Large intestine (tissue), 3 donors: ENCODE data around the gene MRTO4. TPM values are rescaled to one million over a fixed set of nuclear protein-coding genes. Genes with fewer than 3 reads are reported as not detected.
"Not testable (repeated sequence)": the region's sequence is repeated elsewhere in the genome, so short reads cannot be mapped to it uniquely, and the experiment has no call there.

Experiments
- DNase-seq, 2 donors: peaks; one replicate each; pipeline versions ENCODE4 v3.0.0 to v3.0.0-alpha.2; 2013
- H3K27ac ChIP-seq: one replicate; pipeline ENCODE4 v1.5.1; 2013; ENCODE audit warnings: low read length
- H3K27me3 ChIP-seq: 2 replicates; pipeline ENCODE4 v1.6.1; 2013; ENCODE audit warnings: low read length; ENCODE audit not compliant: control insufficient read depth, insufficient read depth
- H3K36me3 ChIP-seq: 2 replicates; pipeline ENCODE4 v1.6.1; 2013; ENCODE audit warnings: low read length; ENCODE audit not compliant: control insufficient read depth, insufficient read depth
- H3K4me1 ChIP-seq: one replicate; pipeline ENCODE4 v1.6.1; 2013; ENCODE audit warnings: low read length; ENCODE audit not compliant: control insufficient read depth, insufficient read depth
- H3K4me3 ChIP-seq: one replicate; pipeline ENCODE4 v1.5.1; 2013; ENCODE audit warnings: low read length
- H3K9me3 ChIP-seq: one replicate; pipeline ENCODE4 v1.6.1; 2013; ENCODE audit warnings: mild to moderate bottlenecking, low read depth, low read length, moderate library complexity; ENCODE audit not compliant: control insufficient read depth
- WGBS: methylation state at CpG from one replicate; pipeline ENCODE4 v1.1.5; 2013; ENCODE audit warnings: low lambda C conversion rate; ENCODE audit not compliant: insufficient coverage; 5-methylcytosine and 5-hydroxymethylcytosine counted together
- polyA plus RNA-seq: library from polyadenylated mRNA; unstranded; fragments of 120-200 nt; gene quantifications from one replicate; pipeline ENCODE4 v1.2.1, GENCODE V29; 2013

Gene MRTO4
- polyA plus RNA-seq, 1 donor: 27.4 TPM

DNA sequence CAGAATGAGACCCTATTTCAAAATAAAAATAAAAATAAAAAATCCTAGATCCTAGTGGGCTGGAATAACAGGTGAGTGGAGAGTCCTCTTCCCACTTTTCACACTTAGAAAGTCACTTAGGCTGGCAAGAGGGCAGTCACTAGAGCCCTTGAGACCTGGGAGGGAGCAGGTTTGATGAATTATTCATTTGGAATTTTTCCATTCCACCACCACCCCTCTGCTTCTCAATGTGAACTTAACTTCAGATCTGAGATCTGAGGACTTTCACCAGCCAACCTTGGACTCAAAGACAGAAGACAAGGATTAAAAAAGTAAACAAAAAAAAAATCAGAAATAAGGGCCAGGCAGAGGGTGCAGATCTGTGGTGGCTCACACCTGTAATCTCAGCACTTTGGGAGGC, 20.5 kb downstream of the MRTO4 start:
- Histone ChIP-seq H3K27me3 (peaks cover 3% of the 10 kb centered on the region), H3K9me3 (no peaks in the 10 kb centered on the region), H3K4me3 (no peak overlapping the region), H3K36me3 (peaks cover 12% of the 10 kb centered on the region), H3K4me1 (peaks cover 18% of the 10 kb centered on the region), H3K27ac (no peak overlapping the region)
- peak in 1 of 2 donors; percentile 29 for DNase-seq

DNA sequence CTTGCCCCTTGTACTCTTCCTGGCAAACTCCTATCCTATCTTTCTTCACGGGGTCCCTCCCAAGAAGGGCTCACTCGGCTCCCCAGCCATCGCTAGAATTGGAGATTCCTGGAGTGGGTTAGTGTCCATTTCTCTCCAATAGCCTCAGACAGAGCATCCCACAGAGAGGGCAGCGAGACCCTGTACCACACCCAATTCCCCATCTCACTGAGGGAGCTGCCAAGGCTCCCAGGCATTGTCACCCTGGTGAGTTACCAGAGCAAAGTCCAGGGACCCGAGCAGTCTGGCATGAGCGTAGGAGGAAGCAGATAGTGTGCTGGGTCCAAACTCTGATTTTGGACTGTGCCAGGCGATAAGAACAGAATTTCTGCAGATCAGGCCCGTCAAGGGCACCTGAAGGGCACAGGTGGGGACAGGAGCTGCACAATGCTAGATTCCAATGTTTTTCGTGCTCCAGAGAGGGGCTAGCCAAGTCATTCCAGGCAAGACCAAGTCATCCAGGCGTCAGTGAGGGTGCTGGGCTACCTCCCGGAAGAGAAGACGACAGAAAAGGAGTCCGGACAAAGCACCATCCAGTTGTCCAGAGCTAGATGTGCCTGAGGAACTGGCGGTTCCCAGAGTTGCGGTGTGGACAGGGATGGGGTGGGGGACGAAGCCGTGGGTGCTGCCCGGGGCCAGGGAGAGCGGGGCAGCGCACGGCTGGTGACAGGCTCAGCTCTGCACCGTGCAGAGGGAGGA, 21.7 kb downstream of the MRTO4 start:
- WGBS: no CpG with 5 or more reads among the region's 22 CpGs
- Histone ChIP-seq H3K27me3 (peaks cover 3% of the 10 kb centered on the region), H3K27ac (peak overlapping the region; percentile 74), H3K4me3 (peak overlapping the region; percentile 62), H3K4me1 (peaks cover 18% of the 10 kb centered on the region), H3K9me3 (no peaks in the 10 kb centered on the region), H3K36me3 (peaks cover 11% of the 10 kb centered on the region)
- peak; percentile 55 to 79 for DNase-seq

DNA sequence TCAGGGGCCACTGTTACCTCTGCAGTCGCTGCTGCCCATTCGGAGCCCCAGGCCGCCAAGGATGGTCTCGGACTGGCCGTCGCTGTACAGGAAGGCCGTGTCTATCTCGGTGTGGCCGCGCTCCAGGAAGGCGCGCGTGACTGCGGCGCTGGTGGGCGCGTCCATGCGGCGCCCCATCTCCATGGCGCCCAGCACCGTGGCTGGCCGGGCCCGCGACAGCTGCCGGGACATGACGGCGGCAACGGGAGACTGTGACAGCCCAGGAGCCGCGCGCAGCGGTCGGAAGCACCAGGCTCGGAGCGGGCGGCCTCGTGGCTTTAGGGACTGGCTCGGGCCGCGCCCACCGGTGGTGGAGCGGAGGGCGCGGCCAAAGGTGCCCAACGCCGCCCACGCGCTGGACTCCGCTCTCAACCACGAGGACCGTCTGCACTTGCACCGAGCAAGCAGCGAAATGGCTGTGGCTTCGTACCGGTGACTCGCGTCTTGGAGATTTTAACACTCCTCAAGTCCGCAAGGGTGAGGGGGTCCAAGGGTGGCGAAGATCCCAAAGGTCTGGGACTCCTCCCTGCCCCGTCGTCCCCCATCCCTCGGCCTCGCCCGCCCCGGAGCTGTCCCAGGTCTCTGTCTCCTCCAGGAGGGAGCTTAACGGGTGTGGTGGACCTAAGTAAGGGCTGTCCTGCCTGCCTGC, 22.4 kb downstream of the MRTO4 start:
- WGBS: no CpG with 5 or more reads among the region's 66 CpGs
- H3K36me3 ChIP-seq, H3K27me3 ChIP-seq, H3K9me3 ChIP-seq: not testable (repeated sequence)
- Histone ChIP-seq H3K27ac (peak overlapping the region; percentile 98), H3K4me3 (peak overlapping the region; percentile 62), H3K4me1 (peaks cover 18% of the 10 kb centered on the region)
- peak; percentile 68 to 86 for DNase-seq

DNA sequence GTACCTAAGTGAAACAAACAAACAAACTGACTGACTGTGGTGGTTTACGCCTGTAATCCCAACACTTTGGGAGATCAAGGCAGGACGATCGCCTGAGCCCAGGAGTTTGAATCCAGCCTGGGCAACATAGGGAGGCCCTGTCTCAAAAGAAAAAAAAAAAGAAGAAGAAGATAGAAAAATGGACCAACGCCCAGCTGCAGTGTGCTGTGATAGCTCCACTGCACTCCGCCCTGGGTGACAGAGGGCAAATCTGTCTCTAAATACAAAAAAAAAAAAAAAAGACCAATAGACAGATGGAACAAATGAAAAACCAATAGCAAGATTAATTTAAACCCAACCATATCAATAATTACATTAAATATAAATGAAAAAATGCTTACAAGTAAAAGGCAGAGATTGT, 23.0 kb downstream of the MRTO4 start:
- peaks cover 18% of the 10 kb centered on the region for H3K4me1 ChIP-seq
- DNase-seq: peak; percentile 53 to 80
- no CpG with 5 or more reads among the region's 5 CpGs for WGBS
- peak overlapping the region; percentile 98 for H3K27ac ChIP-seq
- H3K36me3 ChIP-seq: peaks cover under 1% of the 10 kb centered on the region
- peaks cover 3% of the 10 kb centered on the region for H3K27me3 ChIP-seq
- H3K9me3 ChIP-seq: no peaks in the 10 kb centered on the region
- peak overlapping the region; percentile 55 for H3K4me3 ChIP-seq

DNA sequence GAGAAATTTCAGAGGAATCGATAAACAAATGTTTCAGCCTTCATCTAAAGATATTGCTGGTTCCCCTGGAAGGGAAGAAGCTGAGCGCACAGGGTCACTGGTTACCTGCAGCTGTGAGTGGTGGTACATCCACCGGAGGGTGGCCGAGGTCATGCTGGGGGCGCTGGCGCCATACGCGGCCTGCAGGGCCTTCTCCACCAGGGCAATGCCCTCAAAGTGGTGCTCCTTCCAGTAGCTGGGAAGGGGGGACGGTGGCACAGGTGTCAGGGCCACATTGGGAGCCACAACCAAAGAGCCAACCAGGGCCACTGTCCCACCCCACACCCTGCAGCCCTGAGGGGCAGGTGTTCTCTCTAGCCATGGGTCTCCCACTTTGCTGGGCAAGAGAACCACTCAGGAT, 32.3 kb downstream of the MRTO4 start:
- H3K4me3 ChIP-seq: no peak overlapping the region
- no CpG with 5 or more reads among the region's 9 CpGs for whole genome bisulfite sequencing
- H3K27me3 ChIP-seq: peaks cover 2% of the 10 kb centered on the region
- peaks cover 16% of the 10 kb centered on the region for H3K4me1 ChIP-seq
- DNase-seq: no peak
- peaks cover 4% of the 10 kb centered on the region for H3K36me3 ChIP-seq
- no peak overlapping the region for H3K27ac ChIP-seq
- no peaks in the 10 kb centered on the region for H3K9me3 ChIP-seq

DNA sequence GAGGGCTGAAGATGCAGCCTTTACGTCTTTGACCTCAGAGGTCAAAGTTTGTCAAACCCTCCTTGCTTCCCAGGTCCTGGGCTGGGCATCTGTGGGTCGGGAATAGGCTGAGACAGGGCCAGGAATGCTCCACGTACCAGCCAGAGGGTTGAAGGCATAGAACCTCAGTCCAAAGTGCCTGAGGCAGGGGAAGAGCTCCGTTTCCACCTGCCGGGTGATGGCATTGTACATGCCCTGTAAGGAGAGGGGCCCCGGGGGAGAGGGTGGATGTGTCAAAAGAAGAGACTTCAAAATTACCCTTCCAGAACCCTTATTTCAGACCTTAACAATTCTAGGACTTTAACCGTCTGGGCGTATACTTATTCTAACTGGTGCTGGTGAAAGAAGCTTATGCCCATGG, 33.3 kb downstream of the MRTO4 start:
- no CpG with 5 or more reads among the region's 8 CpGs for WGBS
- H3K27me3 ChIP-seq: peaks cover 3% of the 10 kb centered on the region
- H3K9me3 ChIP-seq: no peaks in the 10 kb centered on the region
- peaks cover 4% of the 10 kb centered on the region for H3K36me3 ChIP-seq
- no peak overlapping the region for H3K4me3 ChIP-seq
- H3K4me1 ChIP-seq: peaks cover 19% of the 10 kb centered on the region
- H3K27ac ChIP-seq: no peak overlapping the region
- DNase-seq: no peak

DNA sequence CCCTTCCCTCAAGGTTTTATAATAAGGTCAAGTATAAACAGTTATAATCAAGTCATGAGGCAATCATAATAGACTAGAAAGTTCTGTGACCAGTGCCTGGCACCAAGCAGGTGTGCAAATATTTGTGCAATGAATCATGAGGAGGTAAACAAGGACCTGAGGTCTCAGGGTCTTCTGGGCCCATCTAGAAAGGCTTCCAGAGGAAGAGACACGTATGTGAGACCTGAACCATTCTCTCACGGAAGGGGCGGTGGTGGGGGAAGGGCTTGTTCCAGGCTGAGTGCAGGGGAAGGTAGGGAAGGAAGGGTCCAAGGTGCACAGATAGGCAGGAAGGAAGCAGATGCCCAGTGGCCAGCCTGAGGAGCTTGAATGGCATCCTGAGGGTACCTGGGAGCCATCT, 33.8 kb downstream of the MRTO4 start:
- WGBS: no CpG with 5 or more reads among the region's 3 CpGs
- H3K27ac ChIP-seq: peak overlapping the region; percentile 31
- H3K27me3 ChIP-seq, H3K36me3 ChIP-seq, DNase-seq, H3K4me3 ChIP-seq, H3K9me3 ChIP-seq: not testable (repeated sequence)
- H3K4me1 ChIP-seq: peaks cover 19% of the 10 kb centered on the region

DNA sequence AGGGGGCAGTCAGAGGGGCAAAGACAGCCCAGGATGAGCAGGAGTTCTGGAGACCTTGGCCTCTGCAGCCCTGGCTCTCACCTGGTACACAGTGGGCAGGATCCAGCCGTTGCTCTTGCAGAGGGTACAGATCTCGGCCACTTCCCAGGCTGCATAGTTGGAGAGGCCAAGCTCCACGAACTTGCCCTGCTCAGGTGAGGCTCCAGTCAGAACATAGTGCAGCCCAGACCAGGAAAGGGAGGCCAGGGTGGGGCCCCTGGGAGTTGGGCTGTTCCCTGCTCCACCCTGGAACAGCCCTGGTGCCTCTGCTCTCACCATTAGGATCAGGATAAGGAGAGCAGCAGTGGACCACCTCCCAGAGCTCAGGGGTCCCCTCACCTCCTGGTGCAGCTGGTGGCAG, 34.2 kb downstream of the MRTO4 start:
- WGBS: no CpG with 5 or more reads among the region's 3 CpGs
- H3K4me1 ChIP-seq: peaks cover 19% of the 10 kb centered on the region
- not testable (repeated sequence) for H3K27me3 ChIP-seq, H3K4me3 ChIP-seq, H3K36me3 ChIP-seq, H3K9me3 ChIP-seq, DNase-seq
- H3K27ac ChIP-seq: peak overlapping the region; percentile 31

DNA sequence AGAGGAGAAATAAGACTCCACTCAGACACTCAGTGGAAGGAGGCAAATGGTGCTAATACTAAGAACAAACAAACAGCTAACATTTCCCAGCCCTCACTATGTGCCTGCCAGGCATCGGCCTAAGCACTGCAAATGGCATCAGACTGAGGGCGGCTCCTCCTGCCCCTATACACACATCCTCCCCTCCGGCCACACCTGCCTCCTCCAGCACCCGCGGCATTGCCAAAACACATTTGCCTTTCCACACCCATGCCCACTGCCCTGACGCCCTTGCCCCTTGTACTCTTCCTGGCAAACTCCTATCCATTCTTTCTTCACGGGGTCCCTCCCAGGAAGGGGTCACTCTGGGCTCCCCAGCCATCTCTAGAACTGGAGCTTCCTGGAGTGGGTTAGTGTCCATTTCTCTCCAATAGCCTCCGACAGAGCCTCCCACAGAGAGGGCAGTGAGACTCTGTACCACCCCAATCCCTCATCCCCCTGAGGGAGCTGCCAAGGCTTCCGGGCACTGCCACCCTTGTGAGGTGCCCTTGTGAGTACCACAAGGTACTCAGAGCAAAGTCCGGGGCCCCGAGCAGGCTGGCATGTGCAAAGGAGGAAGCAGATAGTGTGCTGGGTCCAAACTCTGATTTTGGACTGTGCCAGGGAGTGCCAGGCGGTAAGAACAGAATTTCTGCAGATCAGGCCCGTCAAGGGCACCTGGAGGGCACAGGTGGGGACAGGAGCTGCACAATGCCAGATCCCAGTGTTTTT, 36.0 kb downstream of the MRTO4 start:
- Histone ChIP-seq H3K4me3 (no peak overlapping the region), H3K36me3 (no peaks in the 10 kb centered on the region), H3K9me3 (peaks cover 6% of the 10 kb centered on the region), H3K4me1 (peaks cover 19% of the 10 kb centered on the region), H3K27me3 (peaks cover 3% of the 10 kb centered on the region), H3K27ac (no peak overlapping the region)
- no CpG with 5 or more reads among the region's 13 CpGs for WGBS
- DNase-seq: no peak

DNA sequence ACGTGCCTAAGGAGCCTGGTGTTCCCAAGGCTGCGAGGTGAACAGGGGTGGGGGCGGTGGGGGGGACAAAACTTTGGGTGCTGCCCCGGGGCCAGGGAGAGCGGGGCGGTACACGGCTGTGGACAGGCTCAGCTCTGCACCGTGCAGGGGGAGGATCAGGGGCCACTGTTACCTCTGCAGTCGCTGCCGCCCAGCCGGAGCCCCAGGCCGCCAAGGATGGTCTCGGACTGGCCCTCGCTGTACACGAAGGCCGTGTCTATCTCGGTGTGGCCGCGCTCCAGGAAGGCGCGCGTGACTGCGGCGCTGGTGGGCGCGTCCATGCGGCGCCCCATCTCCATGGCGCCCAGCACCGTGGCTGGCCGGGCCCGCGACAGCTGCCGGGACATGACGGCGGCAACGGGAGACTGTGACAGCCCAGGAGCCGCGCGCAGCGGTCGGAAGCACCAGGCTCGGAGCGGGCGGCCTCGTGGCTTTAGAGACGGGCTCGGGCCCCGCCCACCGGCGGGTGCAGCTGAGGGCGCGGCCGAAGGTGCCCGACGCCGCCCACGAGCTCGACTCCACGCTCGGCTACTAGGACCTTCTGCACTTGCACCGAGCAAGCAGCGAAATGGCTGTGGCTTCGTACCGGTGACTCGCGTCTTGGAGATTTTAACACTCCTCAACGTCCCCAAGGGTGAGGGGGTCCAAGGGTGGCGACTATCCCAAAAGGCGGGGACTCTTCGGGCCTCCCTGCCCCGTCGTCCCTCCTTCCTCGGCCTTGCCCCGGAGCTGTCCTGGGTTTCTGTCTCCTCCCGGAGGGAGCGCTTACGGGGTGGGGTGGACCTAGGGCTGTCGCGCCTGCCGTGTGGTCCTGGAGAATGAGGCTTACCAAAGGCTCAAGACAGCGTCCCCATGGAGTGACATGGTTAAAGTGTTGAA, 37.0 kb downstream of the MRTO4 start, which contains the start of gene AKR7A3:
AKR7A3 (minus strand) TSS at position 447 of the 918 bp plus-strand sequence; CDS start at position 386, 61 bp downstream.
- Histone ChIP-seq H3K4me3 (peak within 1 kb of the TSS; percentile 49), H3K4me1 (peaks cover 19% of the 10 kb centered on the region), H3K9me3 (peaks cover 13% of the 10 kb centered on the region)
- WGBS: no CpG with 5 or more reads among the region's 82 CpGs
- H3K27me3 ChIP-seq, H3K36me3 ChIP-seq, H3K27ac ChIP-seq: not testable (repeated sequence)
- DNase-seq: peak; percentile 66 to 82
